Thoracic aorta (tissue), 2 donors: Measurements from ENCODE around the gene MRE11. TPM values are rescaled to one million over a fixed set of nuclear protein-coding genes. Genes with fewer than 3 reads are reported as not detected.

Source experiments
- total RNA-seq, 2 donors: library from RNA; depleted of rRNA; stranded (reverse); fragments of >200 nt; gene quantifications; one replicate each; pipeline versions ENCODE4 v1.1.0 to v1.2.3, GENCODE V29; 2016

MRE11 gene
- total RNA-seq, 2 donors from 2014 or later, result 7.9 to 12.6 TPM

Other genes with a start within 250 kb of the MRE11 start
- not detected for gene IZUMO1R, start 189.3 kb downstream of the MRE11 start, total RNA-seq
- gene GPR83, start 92.4 kb downstream of the MRE11 start, total RNA-seq, result under 1 TPM in 1 of 2 donors, not detected in 1; 0.27 TPM
- 10 to 100 TPM; 18.8 to 20.8 TPM for gene ANKRD49, start 140 bp upstream of the MRE11 start, total RNA-seq
- not detected for gene C11orf97, start 18.6 kb upstream of the MRE11 start, total RNA-seq
- gene FUT4, start 50.1 kb upstream of the MRE11 start, total RNA-seq, result 10 to 100 TPM; 14.1 to 23.4 TPM
- 10 to 100 TPM; 11.5 to 13.5 TPM for gene PIWIL4, start 73.5 kb upstream of the MRE11 start, total RNA-seq